Mesothelial cell of epicardium (in vitro differentiated cells): ENCODE measurements around the gene GAL3ST2. TPM values are rescaled to one million over a fixed set of nuclear protein-coding genes. Genes with fewer than 3 reads are reported as not detected.
"Not testable (repeated sequence)": the region's sequence is repeated elsewhere in the genome, so short reads cannot be mapped to it uniquely, and the experiment has no call there.

ENCODE experiments used
- DNase-seq, 2 experiments: peaks; one replicate each; pipeline ENCODE4 v3.0.0; 2021; ENCODE audit warnings: low spot score in 2 of 2; ENCODE audit not compliant: unreplicated experiment in 2 of 2
- H3K27ac Mint-ChIP-seq: 2 replicates; pipeline ENCODE4 v1.8.0; 2021; ENCODE audit warnings: mixed read lengths
- H3K27me3 Mint-ChIP-seq: 2 replicates; pipeline ENCODE4 v1.8.0; 2021; ENCODE audit warnings: low read depth, mixed read lengths
- H3K36me3 Mint-ChIP-seq: 2 replicates; pipeline ENCODE4 v1.8.0; 2021; ENCODE audit warnings: mixed read lengths
- H3K4me1 Mint-ChIP-seq: 2 replicates; pipeline ENCODE4 v1.8.0; 2021; ENCODE audit warnings: mixed read lengths
- H3K4me3 Mint-ChIP-seq: 2 replicates; pipeline ENCODE4 v1.8.0; 2021; ENCODE audit warnings: mild to moderate bottlenecking, moderate library complexity, mixed read lengths
- H3K9me3 Mint-ChIP-seq: 2 replicates; pipeline ENCODE4 v1.8.0; 2021; ENCODE audit warnings: mixed read lengths
- CTCF ChIP-seq: fragments of 200-600 bp; sonication (generic); IDR thresholded peaks from one replicate; pipeline ENCODE4 v1.5.0; 2021; ENCODE audit warnings: antibody characterized with exemption; ENCODE audit not compliant: unreplicated experiment
- total RNA-seq: library from RNA; stranded (reverse); gene quantifications from 3 replicates; pipeline ENCODE4 v1.2.1, GENCODE V29; 2021

Gene GAL3ST2
- total RNA-seq, 1 donor from 2014 or later = 1.1 TPM

GRCh38 chr2:241775223-241776177, 1.1 kb upstream of the GAL3ST2 start:
- H3K27ac Mint-ChIP-seq = peak overlapping the region; percentile 12
- H3K4me1 Mint-ChIP-seq = peaks cover 24% of the 10 kb centered on the region
- no peak for TF ChIP-seq CTCF
- H3K4me3 Mint-ChIP-seq = no peak overlapping the region
- no peaks in the 10 kb centered on the region for H3K27me3 Mint-ChIP-seq
- DNase-seq = peak in 1 of 2 experiments; percentile 34
- H3K36me3 Mint-ChIP-seq = no peaks in the 10 kb centered on the region
- H3K9me3 Mint-ChIP-seq = peaks cover 1% of the 10 kb centered on the region

GRCh38 chr2:241777170-241777685, 606 bp downstream of the GAL3ST2 start:
- Mint-ChIP-seq H3K9me3 (peaks cover 10% of the 10 kb centered on the region), H3K4me1 (peaks cover 13% of the 10 kb centered on the region), H3K4me3 (no peak overlapping the region), H3K27me3 (no peaks in the 10 kb centered on the region), H3K36me3 (peaks cover 1% of the 10 kb centered on the region), H3K27ac (no peak overlapping the region)
- no peak for TF ChIP-seq CTCF
- no peak for DNase-seq

GRCh38 chr2:241777686-241778627, 1.3 kb downstream of the GAL3ST2 start:
- Mint-ChIP-seq H3K9me3 (peaks cover 10% of the 10 kb centered on the region), H3K27ac (no peak overlapping the region)

GRCh38 chr2:241780939-241781569, 4.4 kb downstream of the GAL3ST2 start:
- peaks cover 18% of the 10 kb centered on the region for H3K9me3 Mint-ChIP-seq

More at GRCh38 chr2:241777686-241778627, 1.3 kb downstream of the GAL3ST2 start:
- Mint-ChIP-seq H3K4me1 (peaks cover 8% of the 10 kb centered on the region), H3K4me3 (no peak overlapping the region), H3K27me3 (no peaks in the 10 kb centered on the region), H3K36me3 (peaks cover 1% of the 10 kb centered on the region)
- no peak for TF ChIP-seq CTCF
- peak in 1 of 2 experiments; percentile 33 for DNase-seq

GRCh38 chr2:241782053-241782452, 5.4 kb downstream of the GAL3ST2 start:
- H3K9me3 Mint-ChIP-seq = peaks cover 21% of the 10 kb centered on the region
- not testable (repeated sequence) for DNase-seq, H3K4me1 Mint-ChIP-seq, H3K4me3 Mint-ChIP-seq, H3K27me3 Mint-ChIP-seq, H3K36me3 Mint-ChIP-seq, H3K27ac Mint-ChIP-seq

More at GRCh38 chr2:241780939-241781569, 4.4 kb downstream of the GAL3ST2 start:
- no peaks in the 10 kb centered on the region for H3K27me3 Mint-ChIP-seq
- H3K4me1 Mint-ChIP-seq = no peaks in the 10 kb centered on the region
- H3K36me3 Mint-ChIP-seq = peaks cover 1% of the 10 kb centered on the region
- no peak overlapping the region for H3K4me3 Mint-ChIP-seq
- no peak for TF ChIP-seq CTCF
- no peak overlapping the region for H3K27ac Mint-ChIP-seq
- DNase-seq = no peak
